Parathyroid adenoma (tissue), 2 donors: Measurements from ENCODE around the gene CEP170B.

ENCODE experiments used
- H2AFZ ChIP-seq: fragments of 300-600 bp; sonication (generic); one replicate; pipeline ENCODE4 v1.7.0; 2017; ENCODE audit warnings: antibody characterized with exemption, mild to moderate bottlenecking
- H3K27ac ChIP-seq: fragments of 300-600 bp; sonication (generic); one replicate; pipeline ENCODE4 v1.7.0; 2017
- H3K27me3 ChIP-seq: fragments of 300-600 bp; sonication (generic); one replicate; pipeline ENCODE4 v1.7.0; 2017; ENCODE audit warnings: low read length; ENCODE audit not compliant: control insufficient read depth, insufficient read depth
- H3K36me3 ChIP-seq: fragments of 300-600 bp; sonication (generic); one replicate; pipeline ENCODE4 v1.7.0; 2017; ENCODE audit warnings: low read length; ENCODE audit not compliant: control insufficient read depth, insufficient read depth
- H3K4me1 ChIP-seq: fragments of 300-600 bp; sonication (generic); one replicate; pipeline ENCODE4 v1.7.0; 2017; ENCODE audit warnings: control low read depth
- H3K4me2 ChIP-seq: fragments of 300-600 bp; sonication (generic); one replicate; pipeline ENCODE4 v1.7.0; 2017; ENCODE audit warnings: low read length
- H3K4me3 ChIP-seq: fragments of 300-600 bp; sonication (generic); one replicate; pipeline ENCODE4 v1.7.0; 2017; ENCODE audit warnings: low read depth, low read length
- H3K79me2 ChIP-seq: fragments of 300-600 bp; sonication (generic); one replicate; pipeline ENCODE4 v1.7.0; 2017; ENCODE audit warnings: control low read depth
- H3K9ac ChIP-seq: fragments of 300-600 bp; sonication (generic); one replicate; pipeline ENCODE4 v1.7.0; 2017; ENCODE audit warnings: mild to moderate bottlenecking
- H3K9me3 ChIP-seq: fragments of 300-600 bp; sonication (generic); one replicate; pipeline ENCODE4 v1.7.0; 2017; ENCODE audit warnings: low read length; ENCODE audit not compliant: control insufficient read depth
- CTCF ChIP-seq: fragments of 300-600 bp; sonication (generic); IDR thresholded peaks from one replicate; pipeline ENCODE4 v1.7.0; 2017; ENCODE audit warnings: antibody characterized with exemption, mild to moderate bottlenecking
- donor health status: primary hyperparathyroidism.

Gene CEP170B

DNA sequence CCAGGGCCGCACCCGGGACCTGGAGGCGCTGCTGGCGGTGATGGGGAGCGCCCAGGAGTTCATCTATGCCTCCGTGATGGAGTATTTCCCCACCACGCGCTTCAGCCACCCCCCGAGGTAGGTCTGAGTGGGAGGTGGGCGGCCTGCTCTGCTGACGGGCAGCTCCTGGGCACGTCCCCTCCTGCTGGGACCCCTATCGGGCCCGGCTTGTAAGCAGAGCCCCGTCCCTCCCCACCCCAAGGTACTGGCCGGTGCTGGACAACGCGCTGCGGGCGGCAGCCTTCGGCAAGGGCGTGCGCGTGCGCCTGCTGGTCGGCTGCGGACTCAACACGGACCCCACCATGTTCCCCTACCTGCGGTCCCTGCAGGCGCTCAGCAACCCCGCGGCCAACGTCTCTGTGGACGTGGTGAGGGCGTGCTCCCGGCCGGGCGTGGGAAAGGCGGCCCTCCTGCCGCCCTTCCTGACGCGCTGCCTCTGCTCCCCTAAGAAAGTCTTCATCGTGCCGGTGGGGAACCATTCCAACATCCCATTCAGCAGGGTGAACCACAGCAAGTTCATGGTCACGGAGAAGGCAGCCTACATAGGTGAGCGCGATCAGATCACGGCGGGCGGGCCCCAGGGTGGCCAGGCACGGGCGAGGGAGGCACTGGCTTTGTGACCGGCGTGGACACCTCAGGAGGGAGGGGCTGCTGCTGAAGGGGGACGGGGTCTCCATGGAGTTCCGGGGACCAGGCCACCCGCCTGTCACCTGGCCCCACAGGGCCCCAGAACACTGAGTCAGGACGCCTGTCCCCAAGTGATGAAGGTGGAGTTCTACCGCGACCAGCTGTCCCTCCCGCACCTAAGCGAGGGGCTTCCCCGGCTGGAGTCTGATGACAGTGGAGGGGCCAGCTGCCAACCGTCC is 67.0 kb downstream of the CEP170B start:
- H3K79me2 ChIP-seq, result no peaks in the 10 kb centered on the region
- peak overlapping the region; percentile 15 for H3K27ac ChIP-seq
- peak overlapping the region; percentile 87 for H2AFZ ChIP-seq
- no peak overlapping the region for H3K4me2 ChIP-seq
- H3K4me3 ChIP-seq, result no peak overlapping the region
- TF ChIP-seq CTCF, result no peak
- no peak overlapping the region for H3K9ac ChIP-seq
- H3K27me3 ChIP-seq, result no peaks in the 10 kb centered on the region
- no peaks in the 10 kb centered on the region for H3K9me3 ChIP-seq
- peaks cover 21% of the 10 kb centered on the region for H3K4me1 ChIP-seq
- no peaks in the 10 kb centered on the region for H3K36me3 ChIP-seq

DNA sequence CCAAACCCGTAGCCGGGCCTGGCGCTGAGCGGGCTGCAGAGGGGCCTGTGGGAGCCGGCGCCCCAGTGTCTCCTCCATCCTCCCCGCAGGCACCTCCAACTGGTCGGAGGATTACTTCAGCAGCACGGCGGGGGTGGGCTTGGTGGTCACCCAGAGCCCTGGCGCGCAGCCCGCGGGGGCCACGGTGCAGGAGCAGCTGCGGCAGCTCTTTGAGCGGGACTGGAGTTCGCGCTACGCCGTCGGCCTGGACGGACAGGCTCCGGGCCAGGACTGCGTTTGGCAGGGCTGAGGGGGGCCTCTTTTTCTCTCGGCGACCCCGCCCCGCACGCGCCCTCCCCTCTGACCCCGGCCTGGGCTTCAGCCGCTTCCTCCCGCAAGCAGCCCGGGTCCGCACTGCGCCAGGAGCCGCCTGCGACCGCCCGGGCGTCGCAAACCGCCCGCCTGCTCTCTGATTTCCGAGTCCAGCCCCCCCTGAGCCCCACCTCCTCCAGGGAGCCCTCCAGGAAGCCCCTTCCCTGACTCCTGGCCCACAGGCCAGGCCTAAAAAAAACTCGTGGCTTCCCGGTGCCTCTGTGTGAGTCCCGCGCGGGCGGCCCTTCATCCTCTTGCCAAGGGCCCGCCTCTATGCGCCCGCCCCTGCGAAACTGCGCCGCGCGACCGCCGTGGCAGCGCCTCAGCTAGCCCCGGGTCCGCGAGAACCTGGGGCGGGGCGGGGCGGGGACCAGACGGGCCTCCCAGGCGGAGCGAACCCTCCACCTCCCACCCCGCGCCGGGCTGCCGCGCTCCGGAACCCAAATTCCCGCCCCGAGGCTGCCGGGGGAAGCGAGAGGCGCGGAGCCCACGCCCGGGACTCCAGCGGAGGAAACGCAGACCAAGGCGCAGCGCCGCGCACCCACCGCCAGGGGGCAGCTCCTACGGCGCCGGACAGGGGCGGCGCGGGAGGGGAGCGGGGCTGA is 67.9 kb downstream of the CEP170B start:
- H3K9ac ChIP-seq, result no peak overlapping the region
- peaks cover 19% of the 10 kb centered on the region for H3K4me1 ChIP-seq
- H3K4me2 ChIP-seq, result peak overlapping the region; percentile 83
- H2AFZ ChIP-seq, result peak overlapping the region; percentile 87
- peak overlapping the region; percentile 52 for H3K4me3 ChIP-seq
- H3K27me3 ChIP-seq, result no peaks in the 10 kb centered on the region
- no peak overlapping the region for H3K27ac ChIP-seq
- peak; percentile 68 for TF ChIP-seq CTCF
- no peaks in the 10 kb centered on the region for H3K79me2 ChIP-seq
- H3K36me3 ChIP-seq, result no peaks in the 10 kb centered on the region
- no peaks in the 10 kb centered on the region for H3K9me3 ChIP-seq

- Histone ChIP-seq H3K9ac (no peak overlapping the region), H2AFZ (no peak overlapping the region), H3K4me2 (no peak overlapping the region), H3K4me3 (no peak overlapping the region), H3K36me3 (no peaks in the 10 kb centered on the region), H3K9me3 (no peaks in the 10 kb centered on the region), H3K27me3 (no peaks in the 10 kb centered on the region), H3K79me2 (no peaks in the 10 kb centered on the region), H3K27ac (no peak overlapping the region), H3K4me1 (peaks cover 19% of the 10 kb centered on the region)
- no peak for TF ChIP-seq CTCF
These were observed 69.0 kb downstream of the CEP170B start for GRCh38 chr14:104933746-104934733.

DNA sequence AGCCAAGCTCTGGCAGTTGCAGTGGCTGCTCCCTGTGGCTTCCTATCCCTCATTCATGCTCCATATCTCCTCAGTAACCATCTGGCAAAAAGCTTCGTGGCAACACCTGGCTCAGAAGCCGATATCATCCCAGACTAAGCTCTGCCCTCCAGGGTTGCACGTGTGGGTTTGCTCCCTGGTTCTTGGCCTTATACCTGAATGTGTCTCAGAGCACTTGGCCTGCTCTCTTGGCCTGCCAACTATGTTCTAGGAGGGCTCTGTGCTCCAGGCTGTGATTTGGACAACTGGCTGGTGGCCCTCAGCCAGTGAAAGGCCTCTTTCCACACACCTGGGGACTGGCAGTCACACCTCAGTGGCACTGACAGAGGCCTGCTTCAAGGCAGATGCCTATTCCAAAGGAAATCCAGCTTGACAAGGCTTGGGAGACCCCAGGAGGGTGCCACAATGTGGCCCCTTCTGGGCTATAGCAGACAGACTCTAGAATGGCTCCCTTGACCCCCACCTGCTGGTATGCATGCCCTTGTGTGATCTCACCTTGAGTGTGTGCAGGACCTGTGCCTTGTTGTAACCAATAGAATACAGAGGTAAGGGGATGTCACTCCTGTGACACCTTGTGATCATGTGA is 70.1 kb downstream of the CEP170B start:
- Histone ChIP-seq H2AFZ (peak overlapping the region; percentile 27), H3K4me3 (no peak overlapping the region), H3K27ac (peak overlapping the region; percentile 34), H3K9ac (no peak overlapping the region), H3K9me3 (no peaks in the 10 kb centered on the region), H3K36me3 (no peaks in the 10 kb centered on the region), H3K4me2 (no peak overlapping the region), H3K79me2 (no peaks in the 10 kb centered on the region), H3K4me1 (peaks cover 19% of the 10 kb centered on the region), H3K27me3 (no peaks in the 10 kb centered on the region)
- no peak for TF ChIP-seq CTCF
